WERI-Rb-1 (cell line): ENCODE data around the gene THOC6.

Experiments
- DNase-seq: peaks from one replicate; pipeline ENCODE4 v3.0.0-alpha.2; 2020
- H3K27ac ChIP-seq: fragments of 250-450 bp; sonication (Bioruptor Pico); 2 replicates; pipeline ENCODE4 v1.5.1; 2020; ENCODE audit warnings: mild to moderate bottlenecking, moderate library complexity
- H3K27me3 ChIP-seq: fragments of 250-450 bp; sonication (Bioruptor Pico); 2 replicates; pipeline ENCODE4 v1.5.1; 2021; ENCODE audit warnings: mild to moderate bottlenecking, low read depth, moderate library complexity; ENCODE audit not compliant: insufficient read depth, severe bottlenecking
- H3K36me3 ChIP-seq: fragments of 250-450 bp; sonication (Bioruptor Pico); 2 replicates; pipeline ENCODE4 v1.5.1; 2020; ENCODE audit warnings: mild to moderate bottlenecking, moderate library complexity
- H3K4me3 ChIP-seq: 2 replicates; pipeline ENCODE4 v1.5.1; 2011; ENCODE audit warnings: low read depth, mild to moderate bottlenecking, control low read depth, low read length
- H3K9me3 ChIP-seq: fragments of 250-450 bp; sonication (Bioruptor Pico); 2 replicates; pipeline ENCODE4 v1.5.1; 2021; ENCODE audit warnings: mild to moderate bottlenecking, moderate library complexity; ENCODE audit not compliant: severe bottlenecking
- TF ChIP-seq, protein P1 (sequence below): IDR thresholded peaks from 2 replicates; pipeline ENCODE4 v1.5.1; 2011; ENCODE audit warnings: low read depth, mild to moderate bottlenecking, control low read depth, inconsistent platforms, low read length

Gene THOC6

DNA sequence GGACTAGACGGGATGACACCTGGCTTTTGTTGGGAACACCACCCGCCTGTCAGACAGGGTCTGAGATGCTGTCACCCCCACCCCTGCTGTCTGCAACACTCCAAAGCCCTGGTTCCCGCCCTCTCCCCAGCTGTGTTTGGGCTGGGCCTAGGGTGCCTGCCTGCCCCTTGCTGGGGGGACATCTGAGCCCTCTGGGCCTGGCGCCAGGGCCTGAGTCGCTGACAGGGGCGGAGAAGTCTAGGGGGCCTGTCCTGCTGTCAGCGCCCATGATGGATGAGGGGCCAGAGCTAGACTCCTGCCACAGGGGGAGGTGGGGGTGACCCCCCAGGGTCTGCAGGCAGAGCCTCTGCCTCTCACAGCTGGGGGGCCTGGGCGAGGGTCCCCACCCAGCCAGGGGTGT lies 36.0 kb upstream of the THOC6 start:
- no peak for DNase-seq
- Histone ChIP-seq H3K4me3 (no peak overlapping the region), H3K36me3 (no peaks in the 10 kb centered on the region), H3K9me3 (no peaks in the 10 kb centered on the region), H3K27ac (peak overlapping the region; percentile 14; the same call in 1 of the 2 replicates), H3K27me3 (no peaks in the 10 kb centered on the region)
- TF ChIP-seq, protein P1, sequence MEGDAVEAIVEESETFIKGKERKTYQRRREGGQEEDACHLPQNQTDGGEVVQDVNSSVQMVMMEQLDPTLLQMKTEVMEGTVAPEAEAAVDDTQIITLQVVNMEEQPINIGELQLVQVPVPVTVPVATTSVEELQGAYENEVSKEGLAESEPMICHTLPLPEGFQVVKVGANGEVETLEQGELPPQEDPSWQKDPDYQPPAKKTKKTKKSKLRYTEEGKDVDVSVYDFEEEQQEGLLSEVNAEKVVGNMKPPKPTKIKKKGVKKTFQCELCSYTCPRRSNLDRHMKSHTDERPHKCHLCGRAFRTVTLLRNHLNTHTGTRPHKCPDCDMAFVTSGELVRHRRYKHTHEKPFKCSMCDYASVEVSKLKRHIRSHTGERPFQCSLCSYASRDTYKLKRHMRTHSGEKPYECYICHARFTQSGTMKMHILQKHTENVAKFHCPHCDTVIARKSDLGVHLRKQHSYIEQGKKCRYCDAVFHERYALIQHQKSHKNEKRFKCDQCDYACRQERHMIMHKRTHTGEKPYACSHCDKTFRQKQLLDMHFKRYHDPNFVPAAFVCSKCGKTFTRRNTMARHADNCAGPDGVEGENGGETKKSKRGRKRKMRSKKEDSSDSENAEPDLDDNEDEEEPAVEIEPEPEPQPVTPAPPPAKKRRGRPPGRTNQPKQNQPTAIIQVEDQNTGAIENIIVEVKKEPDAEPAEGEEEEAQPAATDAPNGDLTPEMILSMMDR, result no peak

DNA sequence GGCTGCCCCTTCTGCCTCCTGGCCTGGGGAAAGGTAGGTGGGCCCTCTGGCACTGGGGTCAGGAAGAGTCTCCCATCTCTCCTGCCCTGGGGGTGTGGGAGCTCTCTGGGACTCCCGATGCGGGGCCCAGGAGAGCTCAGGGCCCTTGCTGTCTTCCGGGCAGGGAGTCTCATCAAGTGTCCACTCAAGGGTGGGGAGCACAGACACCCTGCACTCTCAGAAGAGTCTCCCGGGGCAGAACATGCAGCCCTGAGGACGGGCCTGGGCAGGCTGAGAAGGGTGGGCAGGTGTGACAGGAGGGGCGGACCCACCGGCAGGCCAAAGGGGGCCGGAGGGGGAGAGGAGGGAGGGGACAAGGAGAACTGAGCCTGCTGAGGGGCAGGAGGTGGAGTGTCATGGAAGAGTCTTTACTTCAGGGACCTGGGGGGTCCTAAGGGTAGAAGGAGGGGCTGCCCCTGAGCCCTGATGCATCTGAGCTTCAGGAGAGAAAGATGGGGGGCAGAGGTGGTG lies 35.2 kb upstream of the THOC6 start:
- no peaks in the 10 kb centered on the region for H3K9me3 ChIP-seq
- TF ChIP-seq, protein P1, result no peak
- no peak overlapping the region for H3K4me3 ChIP-seq
- H3K27ac ChIP-seq, result no peak overlapping the region; the same call in 1 of the 2 replicates
- no peaks in the 10 kb centered on the region for H3K36me3 ChIP-seq
- no peak for DNase-seq
- no peaks in the 10 kb centered on the region for H3K27me3 ChIP-seq

DNA sequence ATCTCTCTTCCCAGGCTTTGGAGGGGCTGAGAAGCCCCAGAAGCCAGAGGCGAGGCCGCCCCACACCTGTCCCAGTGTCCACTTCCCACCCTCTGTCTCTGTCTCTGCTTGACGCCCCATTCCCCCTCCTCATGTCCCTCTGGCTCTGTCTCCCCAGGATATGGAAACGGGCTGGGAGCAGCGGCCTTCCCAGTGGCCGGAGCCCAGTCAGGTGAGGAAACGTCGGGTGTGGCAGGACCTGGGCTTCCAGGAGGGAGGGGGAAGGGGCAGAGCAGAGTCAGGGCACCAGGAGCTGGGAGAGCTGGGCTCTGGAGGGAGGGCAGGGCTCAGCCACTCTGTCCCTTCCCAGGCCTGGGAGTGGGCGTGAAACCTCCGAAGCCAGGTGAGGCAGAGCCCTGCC lies 32.9 kb upstream of the THOC6 start:
- TF ChIP-seq, protein P1, result no peak
- Histone ChIP-seq H3K9me3 (no peaks in the 10 kb centered on the region), H3K4me3 (no peak overlapping the region), H3K27ac (no peak overlapping the region), H3K36me3 (no peaks in the 10 kb centered on the region), H3K27me3 (no peaks in the 10 kb centered on the region)
- DNase-seq, result no peak

DNA sequence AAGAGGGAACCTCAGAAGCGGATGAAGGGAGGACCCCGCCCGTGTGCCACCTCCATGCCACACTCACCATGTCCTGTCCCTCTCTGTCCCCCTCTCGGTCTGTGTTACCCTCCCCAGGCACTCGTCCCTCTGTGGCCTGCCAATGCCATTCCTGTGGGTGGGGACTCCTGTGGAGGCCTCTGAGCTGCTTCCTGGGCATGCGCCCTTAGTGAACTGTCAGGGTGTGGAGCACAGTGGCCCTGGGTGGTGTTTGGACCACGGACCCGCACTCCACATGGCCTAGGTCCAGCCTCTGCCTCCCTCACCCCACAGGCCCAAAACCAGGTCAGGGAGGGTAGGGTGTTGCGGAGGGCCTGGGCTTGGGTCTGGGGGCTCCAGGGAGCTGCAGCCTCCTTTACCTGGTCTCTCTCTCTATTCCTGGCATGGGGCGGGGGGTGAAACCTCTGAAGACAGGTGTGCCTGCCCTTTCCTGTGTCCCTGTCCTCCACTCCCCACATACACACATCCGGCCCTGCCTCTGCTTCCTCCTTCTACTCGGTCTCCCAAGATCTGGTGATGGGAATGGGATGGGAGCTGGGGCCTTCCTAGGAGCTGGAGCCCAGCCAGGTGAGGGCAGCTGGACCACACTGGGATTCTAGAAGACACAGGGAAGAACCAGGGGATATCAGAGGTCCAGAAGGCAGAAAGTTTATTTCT lies 32.1 kb upstream of the THOC6 start:
- TF ChIP-seq, protein P1, result no peak
- no peak overlapping the region for H3K4me3 ChIP-seq
- no peaks in the 10 kb centered on the region for H3K9me3 ChIP-seq
- H3K27ac ChIP-seq, result no peak overlapping the region
- H3K36me3 ChIP-seq, result no peaks in the 10 kb centered on the region
- no peak for DNase-seq
- no peaks in the 10 kb centered on the region for H3K27me3 ChIP-seq

DNA sequence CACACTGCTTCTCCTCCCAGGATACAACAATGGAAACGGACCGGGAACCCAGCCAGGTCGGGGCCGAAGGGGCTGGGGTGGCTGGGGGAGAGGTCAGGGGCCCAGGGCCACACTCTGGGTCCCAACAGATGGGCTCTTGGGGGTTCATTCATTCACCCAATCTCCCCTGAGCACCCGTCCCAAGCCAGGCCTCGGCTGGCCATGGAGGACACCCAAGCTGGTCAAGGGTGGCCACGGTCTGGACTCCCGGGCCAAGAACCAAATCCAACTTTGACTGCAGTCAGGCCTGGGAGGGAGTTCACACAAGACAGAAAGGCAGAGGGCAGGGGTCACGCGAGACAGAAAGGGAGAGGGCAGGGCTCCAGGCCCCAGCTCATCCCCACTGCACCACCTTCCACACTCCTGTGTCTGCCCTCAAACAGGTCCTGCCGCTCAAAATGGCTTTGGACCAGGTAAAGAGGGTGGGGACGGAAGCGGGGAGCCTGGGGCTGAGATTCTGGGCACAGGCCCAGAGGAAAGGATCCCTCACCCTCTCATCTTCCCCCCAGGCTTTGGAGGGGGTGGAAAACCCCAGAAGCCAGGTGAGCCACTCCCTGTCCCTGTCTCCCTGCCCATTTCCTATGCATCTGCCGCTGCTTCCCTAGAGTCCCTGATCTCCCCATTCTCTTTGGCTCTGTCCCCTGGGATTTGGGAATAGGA lies 31.3 kb upstream of the THOC6 start:
- H3K27ac ChIP-seq, result no peak overlapping the region
- H3K27me3 ChIP-seq, result no peaks in the 10 kb centered on the region
- no peaks in the 10 kb centered on the region for H3K9me3 ChIP-seq
- no peak overlapping the region for H3K4me3 ChIP-seq
- H3K36me3 ChIP-seq, result no peaks in the 10 kb centered on the region
- TF ChIP-seq, protein P1, result no peak
- no peak for DNase-seq
